Esophagus muscularis mucosa (tissue), 4 donors: ENCODE results near the gene LRMDA. TPM values are rescaled to one million over a fixed set of nuclear protein-coding genes. Genes with fewer than 3 reads are reported as not detected.

Experiments
- DNase-seq: peaks from one replicate; pipeline ENCODE4 v3.0.0-alpha.2; 2017; ENCODE audit errors: extremely low spot score
- H3K27ac ChIP-seq, 4 donors: fragments of 200-600 bp; sonication (generic); replicated peaks in 1 of 4; 1 replicate in 3 of 4; 2 replicates in 1 of 4; pipeline ENCODE4 v1.5.1; 2016 to 2019; ENCODE audit warnings: mild to moderate bottlenecking in 1 of 4
- H3K27me3 ChIP-seq, 4 donors: fragments of 200-600 bp; sonication (generic); one replicate each; pipeline versions ENCODE4 v1.5.1 to v1.6.0; 2016 to 2019
- H3K36me3 ChIP-seq, 4 donors: fragments of 200-600 bp; sonication (generic); one replicate each; pipeline ENCODE4 v1.5.1; 2016 to 2019
- H3K4me1 ChIP-seq, 4 donors: fragments of 200-600 bp; sonication (generic); one replicate each; pipeline ENCODE4 v1.5.1; 2016 to 2019
- H3K4me3 ChIP-seq, 4 donors: fragments of 200-600 bp; sonication (generic); 1 replicate in 2 of 4; 2 replicates in 2 of 4; pipeline ENCODE4 v1.5.1; 2016 to 2019; ENCODE audit warnings: mild to moderate bottlenecking in 4 of 4, moderate library complexity in 1 of 4
- H3K9me3 ChIP-seq, 4 donors: fragments of 200-600 bp; sonication (generic); 1 replicate in 3 of 4; 2 replicates in 1 of 4; pipeline ENCODE4 v1.5.1; 2016 to 2019
- CTCF ChIP-seq, 3 experiments: fragments of 200-600 bp in 2 of 3; fragments of 450-650 bp in 1 of 3; sonication (generic) in 2 of 3; IDR thresholded peaks; one replicate each; pipeline ENCODE4 v1.5.1; 2017 to 2019; ENCODE audit warnings: antibody characterized with exemption in 3 of 3, mild to moderate bottlenecking in 2 of 3, moderate library complexity in 1 of 3
- EP300 ChIP-seq: sonication (generic); formaldehyde crosslinking; IDR thresholded peaks from one replicate; pipeline ENCODE4 v1.6.1; 2017; ENCODE audit warnings: antibody characterized with exemption
- POLR2A ChIP-seq: fragments of 450-650 bp; IDR thresholded peaks from one replicate; pipeline ENCODE4 v1.6.1; 2017; ENCODE audit warnings: antibody characterized with exemption, moderate library complexity, mild to moderate bottlenecking, low read depth
- POLR2AphosphoS5 ChIP-seq, 2 donors: sonication (generic); formaldehyde crosslinking; IDR thresholded peaks; one replicate each; pipeline ENCODE4 v1.6.1; 2017; ENCODE audit warnings: antibody characterized with exemption in 2 of 2
- WGBS: methylation state at CpG from one replicate; pipeline ENCODE4 v1.1.5; 2018; 5-methylcytosine and 5-hydroxymethylcytosine counted together
- intact Hi-C: fragments of 100-400 bp; cut with DNase I; formaldehyde crosslinking; loops from one replicate; pipeline ENCODE4 v1.15.1; 2023
- total RNA-seq, 4 donors: library from RNA; depleted of rRNA; stranded (reverse); fragments of >200 nt; gene quantifications; one replicate each; pipeline versions ENCODE4 v1.1.0 to v1.2.1, GENCODE V29; 2016

LRMDA gene
- total RNA-seq, 4 donors from 2014 or later: 14.3 to 34.9 (median 26.5) TPM

DNA sequence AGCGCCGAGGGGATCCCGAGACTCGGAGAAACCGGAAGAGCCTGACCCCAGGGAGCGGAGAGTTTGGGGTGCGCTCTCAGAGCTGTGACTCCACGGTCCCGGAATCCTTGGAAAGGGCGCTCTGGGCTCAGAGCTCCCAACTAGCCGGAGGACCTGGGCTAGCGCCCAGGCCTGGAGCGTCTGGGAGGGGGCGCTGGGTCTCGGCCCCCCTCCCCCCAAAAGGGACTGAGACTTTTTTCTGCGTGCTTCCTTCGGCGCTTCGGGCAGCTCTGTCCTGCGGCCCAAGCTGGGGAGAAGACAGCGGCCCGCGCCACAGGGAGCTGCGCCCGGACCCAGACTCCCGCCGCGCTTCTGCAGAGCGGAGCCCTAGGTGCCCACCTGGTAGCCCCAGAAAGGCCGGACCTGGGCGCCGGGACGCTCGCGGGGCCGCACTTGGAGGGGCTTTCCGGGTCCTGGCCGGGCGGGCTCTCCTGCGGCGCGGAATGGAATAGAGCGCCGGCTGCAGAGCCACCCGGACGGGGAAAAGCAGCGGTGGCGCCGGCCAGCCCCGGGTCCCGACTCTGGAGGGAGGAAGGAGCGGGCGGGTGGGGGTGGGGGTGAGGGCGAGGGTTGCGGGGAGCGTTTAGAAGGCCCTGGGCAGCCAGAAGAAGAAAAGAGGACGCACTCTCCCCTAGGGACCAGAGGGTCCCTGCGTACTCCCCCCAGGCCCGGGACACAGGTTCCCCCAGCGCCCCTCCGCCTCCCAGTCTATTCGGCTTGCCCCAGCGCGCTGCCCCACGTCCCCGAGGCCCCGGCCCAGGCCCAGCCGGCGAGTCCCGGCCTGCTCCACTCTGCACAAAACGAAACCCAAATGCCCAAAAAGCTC is 34.6 kb upstream of the LRMDA start:
- TF ChIP-seq POLR2AphosphoS5 (IDR thresholded peaks at IDR 0.05) (no peak), POLR2A (no peak), CTCF (IDR thresholded peaks at IDR 0.05) (no peak), EP300 (no peak)
- WGBS: 22% methylated on average over 37 of the region's 71 CpGs
- intact Hi-C loops: loop anchor here (5.0 kb wide), 1 partner anchor 265 kb away; no protein-coding TSS in a partner anchor
- Histone ChIP-seq H3K27me3 (no peaks in the 10 kb centered on the region), H3K4me1 (peaks cover 13 to 40% (median 31%) of the 10 kb centered on the region in 4 donors), H3K27ac (peak overlapping the region; percentile 99 to 100 (median 100)), H3K4me3 (peak overlapping the region; percentile 86 to 100 (median 96)), H3K36me3 (peaks cover 12 to 18% (median 15%) of the 10 kb centered on the region in 4 donors), H3K9me3 (no peaks in the 10 kb centered on the region)
- DNase-seq: no peak

GRCh38 chr10:75397496-75398199 is 33.8 kb upstream of the LRMDA start:
- H3K4me3 ChIP-seq: peak overlapping the region; percentile 86 to 100 (median 96)
- peak overlapping the region; percentile 99 to 100 (median 100) for H3K27ac ChIP-seq
- no peaks in the 10 kb centered on the region for H3K27me3 ChIP-seq
- TF ChIP-seq EP300 (no peak), CTCF (IDR thresholded peaks at IDR 0.05) (no peak), POLR2A (no peak), POLR2AphosphoS5 (IDR thresholded peaks at IDR 0.05) (no peak)
- 34% methylated on average over 19 of the region's 19 CpGs for WGBS
- H3K4me1 ChIP-seq: peaks cover 13 to 42% (median 31%) of the 10 kb centered on the region in 4 donors
- intact Hi-C loops: loop anchor here (5.0 kb wide), 1 partner anchor 265 kb away; no protein-coding TSS in a partner anchor
- peaks cover 12 to 18% (median 15%) of the 10 kb centered on the region in 4 donors for H3K36me3 ChIP-seq
- no peak for DNase-seq
- H3K9me3 ChIP-seq: no peaks in the 10 kb centered on the region

DNA sequence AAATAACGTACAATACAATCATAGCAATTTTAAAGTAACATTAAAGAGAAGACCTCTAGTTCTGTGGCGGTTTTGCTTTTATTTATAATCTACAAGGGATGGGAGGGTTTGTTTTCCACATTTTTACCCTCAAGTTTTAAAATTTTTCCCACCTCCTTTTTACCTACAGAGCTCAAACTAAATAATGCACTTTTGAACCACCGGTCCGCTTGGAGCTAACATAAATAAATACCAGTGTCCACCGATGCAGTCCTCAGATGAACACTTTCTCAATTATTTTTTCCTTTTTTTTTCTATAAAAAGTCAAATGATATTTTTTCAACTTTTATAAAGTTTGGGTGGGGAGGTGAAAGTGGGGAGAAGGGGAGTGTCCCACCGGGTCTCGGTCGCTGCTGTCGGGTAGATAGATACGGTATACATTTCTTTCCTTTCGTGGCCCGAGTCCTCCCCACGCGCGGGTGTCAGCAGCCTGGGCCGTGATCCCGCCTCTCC is 33.2 kb upstream of the LRMDA start:
- H3K36me3 ChIP-seq: peaks cover 12 to 18% (median 15%) of the 10 kb centered on the region in 4 donors
- TF ChIP-seq EP300 (no peak), POLR2A (no peak), CTCF (IDR thresholded peaks at IDR 0.05) (no peak), POLR2AphosphoS5 (IDR thresholded peaks at IDR 0.05) (no peak)
- 46% methylated on average over 17 of the region's 17 CpGs for WGBS
- H3K27ac ChIP-seq: peak overlapping the region; percentile 99 to 100 (median 100)
- DNase-seq: no peak
- intact Hi-C loops: loop anchor here (5.0 kb wide), 1 partner anchor 264 kb away; no protein-coding TSS in a partner anchor
- no peaks in the 10 kb centered on the region for H3K9me3 ChIP-seq
- peaks cover 13 to 47% (median 34%) of the 10 kb centered on the region in 4 donors for H3K4me1 ChIP-seq
- H3K27me3 ChIP-seq: no peaks in the 10 kb centered on the region
- H3K4me3 ChIP-seq: peak overlapping the region; percentile 86 to 100 (median 96)

GRCh38 chr10:75398692-75399460 is 32.5 kb upstream of the LRMDA start:
- Histone ChIP-seq H3K27ac (peak overlapping the region; percentile 99 to 100 (median 100)), H3K36me3 (peaks cover 12 to 18% (median 15%) of the 10 kb centered on the region in 4 donors), H3K9me3 (no peaks in the 10 kb centered on the region), H3K4me1 (peaks cover 13 to 52% (median 40%) of the 10 kb centered on the region in 4 donors), H3K27me3 (no peaks in the 10 kb centered on the region), H3K4me3 (peak overlapping the region; percentile 86 to 100 (median 96))
- no peak for DNase-seq
- 44% methylated on average over 52 of the region's 76 CpGs for WGBS
- no peak for TF ChIP-seq POLR2A
- no peak for TF ChIP-seq EP300
- no peak for TF ChIP-seq CTCF (IDR thresholded peaks at IDR 0.05)
- peak in 1 of 2 donors; percentile 49 for TF ChIP-seq POLR2AphosphoS5 (IDR thresholded peaks at IDR 0.05)
- intact Hi-C loops: loop anchor here (5.0 kb wide), 1 partner anchor 263 kb away; no protein-coding TSS in a partner anchor
